Astrocyte (in vitro differentiated cells and primary cell): ENCODE data around the gene RAB11FIP3.
"Not testable (repeated sequence)": the region's sequence is repeated elsewhere in the genome, so short reads cannot be mapped to it uniquely, and the experiment has no call there.

Source experiments
- CTCF ChIP-seq: IDR thresholded peaks from 2 replicates; pipeline ENCODE4 v1.5.1; 2011; ENCODE audit warnings: low read depth, mild to moderate bottlenecking, inconsistent platforms, low read length, moderate library complexity; ENCODE audit not compliant: insufficient read depth
- EZH2 ChIP-seq: IDR thresholded peaks from 2 replicates; pipeline ENCODE4 v1.6.1; 2012; ENCODE audit warnings: mild to moderate bottlenecking, low read length, inconsistent platforms; ENCODE audit not compliant: insufficient read depth

- not testable (repeated sequence) for TF ChIP-seq EZH2, CTCF
Measured at GRCh38 chr16:494676-495075, 69.2 kb downstream of the RAB11FIP3 start.
